SK-N-SH treated with all-trans-retinoic acid at 6 μM for 48 hours (cell line): ENCODE measurements around the gene NSD2.

Experiments used
- ARNTL ChIP-seq: fragments of 450-650 bp; formaldehyde crosslinking; IDR thresholded peaks from 2 replicates; pipeline ENCODE4 v1.5.0; 2020; ENCODE audit warnings: low read depth, mild to moderate bottlenecking, moderate library complexity, borderline replicate concordance
- CREB5 ChIP-seq: fragments of 250-450 bp; sonication (Bioruptor Pico); IDR thresholded peaks from 2 replicates; pipeline ENCODE4 v1.5.1; 2020; ENCODE audit warnings: low read depth, mild to moderate bottlenecking, moderate library complexity
- CSRNP3 ChIP-seq: fragments of 250-450 bp; sonication (Bioruptor Pico); IDR thresholded peaks from 2 replicates; pipeline ENCODE4 v1.5.1; 2021; ENCODE audit warnings: mild to moderate bottlenecking, moderate library complexity
- GLIS3 ChIP-seq: fragments of 250-450 bp; sonication (Bioruptor Pico); IDR thresholded peaks from 2 replicates; pipeline ENCODE4 v1.5.0; 2020; ENCODE audit warnings: mild to moderate bottlenecking, moderate library complexity
- PPARA ChIP-seq: fragments of 250-450 bp; sonication (Bioruptor Pico); IDR thresholded peaks from 2 replicates; pipeline ENCODE4 v1.5.0; 2020; ENCODE audit warnings: mild to moderate bottlenecking, borderline replicate concordance
- SNAI2 ChIP-seq: fragments of 250-450 bp; sonication (Bioruptor Pico); IDR thresholded peaks from 2 replicates; pipeline ENCODE4 v1.5.0; 2020; ENCODE audit warnings: mild to moderate bottlenecking, moderate library complexity
- ZFP3 ChIP-seq: fragments of 250-450 bp; sonication (Bioruptor Pico); IDR thresholded peaks from 2 replicates; pipeline ENCODE4 v1.5.0; 2020; ENCODE audit warnings: mild to moderate bottlenecking, moderate library complexity
- ZFP30 ChIP-seq: fragments of 450-650 bp; formaldehyde crosslinking; IDR thresholded peaks from 2 replicates; pipeline ENCODE4 v1.5.0; 2022; ENCODE audit warnings: mild to moderate bottlenecking, moderate library complexity

GRCh38 chr4:1948232-1948631 is 77.0 kb downstream of the NSD2 start:
- no peak for TF ChIP-seq SNAI2
- TF ChIP-seq GLIS3 (CRISPR knock-in tag): no peak
- no peak for TF ChIP-seq ARNTL (CRISPR knock-in tag)
- TF ChIP-seq CSRNP3: no peak
- TF ChIP-seq ZFP30 (CRISPR knock-in tag): no peak
- TF ChIP-seq CREB5: no peak
- no peak for TF ChIP-seq ZFP3
- TF ChIP-seq PPARA: no peak
